A673 (cell line): ENCODE data around the gene KCNG3.

Source experiments
- CTCF ChIP-seq: fragments of 300-800, 200-600 bp; sonication (generic); conservative IDR thresholded peaks from 2 replicates; pipeline ENCODE4 v1.5.1; 2017; ENCODE audit warnings: low read depth, mild to moderate bottlenecking, antibody characterized with exemption, low read length, moderate library complexity, mixed read lengths
- EZH2 ChIP-seq: fragments of 200-600 bp; sonication (generic); IDR thresholded peaks from 2 replicates; pipeline ENCODE4 v1.6.1; 2017; ENCODE audit warnings: borderline replicate concordance, low read depth, mild to moderate bottlenecking, mixed read lengths, antibody characterized with exemption, low read length; ENCODE audit not compliant: poor library complexity, severe bottlenecking

GRCh38 chr2:42452545-42452944 is 41.2 kb downstream of the KCNG3 start:
- TF ChIP-seq CTCF (no peak), EZH2 (no peak)
